NCI-H510A (cell line): ENCODE data around the gene ZDHHC1.
"Not testable (repeated sequence)": the region's sequence is repeated elsewhere in the genome, so short reads cannot be mapped to it uniquely, and the experiment has no call there.

ENCODE experiments used
- DNase-seq: peaks from one replicate; lab custom pipeline; 2025; lab: John Stamatoyannopoulos, UW

ZDHHC1 gene

GRCh38 chr16:67430977-67431774 is 14.9 kb upstream of the ZDHHC1 start, which contains the start of gene HSD11B2:
HSD11B2 (plus strand) TSS chr16:67431121; CDS start chr16:67431249, 128 bp downstream.
- peak; percentile 70 for DNase-seq

- no peak for DNase-seq
These were observed 14.3 kb upstream of the ZDHHC1 start for GRCh38 chr16:67430504-67430976.

GRCh38 chr16:67429799-67430503 is 13.7 kb upstream of the ZDHHC1 start:
- no peak for DNase-seq

- DNase-seq: no peak
These were observed 12.9 kb upstream of the ZDHHC1 start for GRCh38 chr16:67429053-67429798.

GRCh38 chr16:67428146-67428731 is 12.0 kb upstream of the ZDHHC1 start:
- no peak for DNase-seq

- DNase-seq: no peak
These were observed 10.7 kb upstream of the ZDHHC1 start for GRCh38 chr16:67426950-67427349.

- DNase-seq: no peak
These were observed 9.7 kb upstream of the ZDHHC1 start for GRCh38 chr16:67426022-67426421.

GRCh38 chr16:67425580-67425979 is 9.3 kb upstream of the ZDHHC1 start:
- no peak for DNase-seq

- no peak for DNase-seq
These were observed 8.8 kb upstream of the ZDHHC1 start for GRCh38 chr16:67425061-67425460.

GRCh38 chr16:67424261-67424615 is 8.0 kb upstream of the ZDHHC1 start:
- DNase-seq: no peak

- no peak for DNase-seq
These were observed 7.5 kb upstream of the ZDHHC1 start for GRCh38 chr16:67423611-67424260.

GRCh38 chr16:67423015-67423414 is 6.7 kb upstream of the ZDHHC1 start:
- DNase-seq: no peak

GRCh38 chr16:67421030-67421429 is 4.8 kb upstream of the ZDHHC1 start:
- no peak for DNase-seq

- no peak for DNase-seq
These were observed 3.7 kb upstream of the ZDHHC1 start for GRCh38 chr16:67419931-67420330.

GRCh38 chr16:67419502-67419901 is 3.2 kb upstream of the ZDHHC1 start:
- DNase-seq: no peak

GRCh38 chr16:67417333-67418061 is 1.2 kb upstream of the ZDHHC1 start:
- DNase-seq: no peak

- DNase-seq: not testable (repeated sequence)
These were observed 856 bp downstream of the ZDHHC1 start for GRCh38 chr16:67415421-67415820.

- DNase-seq: no peak
These were observed 2.0 kb downstream of the ZDHHC1 start for GRCh38 chr16:67413978-67414911.

GRCh38 chr16:67412294-67412693 is 4.0 kb downstream of the ZDHHC1 start:
- DNase-seq: no peak

GRCh38 chr16:67411339-67411738 is 4.9 kb downstream of the ZDHHC1 start:
- DNase-seq: no peak
